ENCODE measurements around the gene RICTOR.
"Not testable (repeated sequence)": the region's sequence is repeated elsewhere in the genome, so short reads cannot be mapped to it uniquely, and the experiment has no call there.

Gene RICTOR

DNA sequence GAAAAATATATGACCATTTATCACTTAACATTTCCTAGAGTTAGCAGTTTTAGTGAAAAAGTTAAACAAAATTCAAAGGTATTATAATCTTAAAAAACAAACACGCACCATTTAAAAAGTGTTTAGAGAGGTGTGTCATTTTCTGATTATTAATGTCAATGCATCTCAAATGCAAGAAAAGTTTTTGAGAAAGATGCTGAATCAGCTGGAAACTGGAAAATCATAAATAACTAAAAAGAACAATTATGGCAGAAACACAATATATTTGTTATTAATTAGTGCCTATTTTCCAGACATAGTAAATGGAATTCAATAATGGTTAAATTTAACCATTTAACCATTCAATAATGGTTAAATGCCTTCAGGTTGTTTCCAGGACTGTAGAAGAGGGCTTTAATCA is 64.9 kb downstream of the RICTOR start:
- DNase-seq = no peak

DNA sequence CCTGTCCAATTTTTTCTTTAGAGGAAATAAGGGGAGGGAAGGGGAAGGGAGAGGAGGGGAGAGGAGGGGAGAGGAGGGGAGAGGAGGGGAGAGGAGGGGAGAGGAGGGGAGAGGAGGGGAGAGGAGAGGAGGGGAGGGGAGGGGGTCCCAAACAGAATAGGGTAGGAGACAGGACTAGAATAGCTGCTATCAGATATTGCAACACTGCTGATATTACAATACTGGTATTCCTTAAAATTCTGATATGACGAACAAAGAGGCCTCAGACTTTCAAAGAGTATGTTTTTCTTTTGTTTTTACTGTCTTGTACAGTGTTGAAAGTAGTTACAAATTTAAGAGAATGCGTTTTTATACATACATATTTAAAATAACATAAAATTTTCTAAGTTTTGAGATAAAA is 67.5 kb downstream of the RICTOR start:
- DNase-seq = no peak

DNA sequence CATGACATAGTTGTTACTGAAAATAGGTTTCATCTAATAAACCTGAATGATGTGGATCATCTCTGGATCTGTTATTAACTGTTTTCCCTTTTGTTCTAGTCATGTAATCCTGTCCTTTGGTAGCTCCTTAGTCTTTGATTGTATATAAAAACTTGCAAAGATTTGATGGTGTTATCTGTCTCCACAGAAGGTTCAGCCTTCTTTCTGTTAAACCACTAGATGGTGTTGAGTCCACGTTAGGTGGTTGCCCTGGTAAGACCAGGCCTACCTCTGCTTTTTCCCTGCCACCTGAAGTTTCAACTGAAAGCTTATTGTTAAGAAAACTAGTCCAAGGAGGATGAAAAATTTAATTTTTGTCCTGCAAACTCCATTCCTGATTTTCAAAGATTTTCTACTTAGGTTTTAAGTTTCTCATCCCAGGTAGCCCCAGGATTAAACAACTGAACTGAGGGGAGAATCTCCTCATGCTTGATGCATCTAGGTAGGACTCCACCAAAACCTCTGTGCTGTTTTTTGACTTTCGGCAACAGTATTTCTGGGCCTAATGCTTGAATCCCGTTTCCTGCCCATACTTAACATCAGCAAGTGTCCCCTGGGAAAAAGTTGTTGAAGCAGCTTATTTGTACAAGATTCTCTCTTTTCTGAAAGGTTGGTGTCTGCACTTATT is 68.5 kb downstream of the RICTOR start:
- DNase-seq = peak in 1 of 5 donors; percentile 4

GRCh38 chr5:39001683-39002082 is 72.5 kb downstream of the RICTOR start:
- no peak for DNase-seq

DNA sequence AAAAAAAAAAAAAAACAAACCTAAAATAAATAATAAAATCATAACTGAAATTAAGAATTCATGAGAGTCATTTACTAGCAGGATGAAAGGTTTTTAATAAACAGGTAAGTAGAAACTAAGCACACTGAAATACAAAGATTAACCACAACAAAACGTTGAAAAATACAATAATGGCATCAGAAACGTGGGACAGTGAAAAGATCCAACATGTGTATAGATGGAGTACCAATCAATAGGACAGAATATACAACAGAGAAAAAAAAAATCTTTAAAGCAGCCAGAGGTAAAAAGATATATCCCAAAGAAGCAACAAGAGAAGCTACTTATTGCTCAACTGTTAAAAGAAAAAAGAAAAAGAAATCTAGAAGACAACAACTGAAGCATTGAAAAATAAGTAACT is 75.2 kb downstream of the RICTOR start:
- DNase-seq = no peak

- no peak for DNase-seq
These were observed 76.6 kb downstream of the RICTOR start for GRCh38 chr5:38997591-38997990.

- DNase-seq = no peak
These were observed 78.1 kb downstream of the RICTOR start for GRCh38 chr5:38996123-38996522.

DNA sequence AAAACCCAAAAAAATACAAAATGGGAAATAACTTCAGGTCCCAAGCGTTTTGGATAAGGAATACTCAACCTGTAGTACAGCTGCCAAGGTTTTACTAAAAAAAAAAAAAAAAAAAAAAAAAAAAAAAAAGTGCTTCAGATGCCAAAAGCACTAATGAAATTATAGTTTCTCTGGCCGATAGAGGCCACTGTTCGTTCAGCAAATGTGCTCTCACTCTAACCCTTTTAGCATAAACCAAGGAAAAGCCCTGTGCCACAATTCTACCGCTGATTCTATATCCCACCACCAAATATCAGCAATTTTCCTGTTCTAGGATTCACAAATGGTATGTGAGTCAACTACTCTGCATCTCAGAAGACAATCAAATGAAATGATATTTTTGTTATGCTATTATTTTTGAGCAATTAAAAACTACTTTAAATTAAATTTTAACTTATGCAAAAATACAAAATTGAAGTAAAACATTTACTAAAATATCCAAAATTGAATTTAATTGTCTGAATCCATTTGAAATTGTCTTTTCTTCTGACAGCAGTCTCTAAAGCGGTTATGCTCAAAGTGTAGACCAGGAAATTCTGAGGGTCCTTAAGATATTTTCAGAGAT is 79.8 kb downstream of the RICTOR start:
- DNase-seq = peak in 3 of 5 donors; percentile 15 to 18 (median 17)

GRCh38 chr5:38989974-38990719 is 84.1 kb downstream of the RICTOR start:
- not testable (repeated sequence) for DNase-seq

DNA sequence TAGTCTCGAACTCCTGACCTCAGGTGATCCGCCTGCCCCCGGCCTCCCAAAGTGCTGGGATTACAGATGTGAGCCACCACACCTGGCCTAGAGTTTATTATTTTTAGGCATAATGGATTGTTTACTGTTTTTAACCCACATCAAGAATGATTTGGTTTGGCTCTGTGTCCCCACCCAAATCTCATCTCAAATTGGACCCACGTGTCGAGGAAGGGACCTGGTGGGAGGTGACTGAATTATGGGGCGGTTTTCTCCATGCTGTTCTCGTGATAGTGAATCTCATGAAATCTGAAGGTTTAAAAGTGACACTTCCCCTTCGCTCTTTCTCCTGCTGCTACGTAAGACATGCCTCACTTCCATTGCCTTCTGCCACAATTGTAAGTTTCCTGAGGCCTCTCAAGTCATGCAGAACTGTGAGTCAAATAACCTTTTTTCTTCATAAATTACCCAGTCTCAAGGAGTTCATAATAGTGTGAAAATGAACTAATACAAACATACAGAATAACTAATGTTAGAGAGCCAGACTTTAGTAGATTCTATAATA is 88.2 kb downstream of the RICTOR start:
- no peak for DNase-seq

DNA sequence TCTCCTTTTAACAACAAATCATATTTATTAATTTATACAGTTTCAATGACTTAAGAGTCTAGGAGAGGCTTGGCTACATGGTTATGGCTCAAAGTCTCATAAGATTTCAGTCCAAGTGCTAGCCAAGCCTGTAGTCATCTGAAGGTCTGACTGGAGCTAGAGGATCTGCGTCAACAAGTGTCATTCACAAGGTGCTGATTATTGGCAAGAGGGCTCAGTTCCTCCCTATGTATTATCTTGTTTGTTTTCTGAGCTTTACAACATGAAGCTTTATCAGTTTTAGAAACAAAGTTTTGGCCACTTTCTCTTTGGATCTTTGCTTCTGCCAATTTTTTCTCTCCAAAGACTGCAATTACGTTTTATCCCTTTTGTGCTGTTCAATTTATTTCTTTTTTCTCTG is 94.7 kb downstream of the RICTOR start:
- no peak for DNase-seq

GRCh38 chr5:38978036-38978435 is 96.2 kb downstream of the RICTOR start:
- no peak for DNase-seq

DNA sequence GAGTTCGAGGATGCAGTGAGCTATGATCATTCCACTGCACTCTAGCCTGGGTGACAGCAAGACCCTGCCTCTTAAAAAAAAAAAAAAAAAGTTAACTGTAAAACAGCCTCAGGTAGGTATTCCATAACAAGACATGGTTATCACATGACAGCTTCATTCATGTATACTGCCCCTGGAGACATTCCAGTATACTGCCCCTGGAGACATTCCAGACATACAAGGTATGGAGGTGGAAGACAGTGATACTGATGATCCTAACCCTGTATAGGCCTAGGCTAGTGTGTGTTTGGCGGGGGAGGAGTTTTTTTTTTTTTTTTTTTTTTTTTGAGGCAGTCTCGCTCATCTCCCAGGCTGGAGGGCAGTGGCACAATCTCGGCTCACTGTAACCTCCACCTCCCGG is 105.5 kb downstream of the RICTOR start:
- no peak for DNase-seq

DNA sequence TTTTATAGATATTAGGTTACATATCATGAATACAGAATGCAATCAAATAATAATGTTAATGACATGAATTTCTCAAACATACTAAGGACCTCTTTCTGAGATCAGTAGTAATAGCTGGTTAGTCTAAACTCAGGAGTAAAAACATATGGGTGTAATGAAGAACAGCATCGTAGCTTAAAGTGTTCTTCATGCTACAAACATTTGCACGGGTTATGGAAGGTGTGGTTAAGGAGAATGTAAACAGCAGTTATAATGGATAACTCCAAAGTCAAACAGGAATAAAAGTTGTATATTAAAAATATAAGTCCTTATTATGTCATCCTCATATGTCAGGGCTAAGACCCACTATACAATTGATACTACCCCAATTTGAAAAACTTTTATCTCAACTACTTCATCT is 112.5 kb downstream of the RICTOR start:
- DNase-seq = no peak

DNA sequence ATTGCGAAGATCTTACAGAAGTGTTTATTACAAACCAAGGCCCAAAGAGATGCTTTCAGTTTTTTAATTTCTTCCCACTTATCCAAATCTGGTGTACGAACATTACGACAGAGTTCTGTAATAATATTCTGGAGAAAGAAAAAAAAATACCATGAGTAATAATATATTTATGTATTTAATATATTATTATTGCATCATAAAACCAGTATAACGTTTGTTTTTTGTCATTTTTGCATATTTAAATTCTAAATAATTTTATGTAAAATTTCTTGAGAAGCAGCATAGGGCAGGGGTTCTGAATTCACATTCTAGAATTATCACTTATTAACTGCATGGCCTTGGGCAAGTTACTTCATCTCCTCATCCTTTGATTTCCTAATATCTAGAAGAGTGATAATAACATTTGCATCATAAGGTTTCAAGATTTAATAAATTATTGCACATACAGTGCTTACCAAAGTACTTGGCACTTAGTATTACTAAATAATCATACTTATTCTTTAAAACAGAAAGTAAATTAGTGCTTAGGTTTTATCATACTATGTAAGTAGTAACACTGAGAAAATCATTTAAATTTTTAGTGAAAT is 120.7 kb downstream of the RICTOR start:
- DNase-seq = no peak

GRCh38 chr5:38948501-38948900 is 125.7 kb downstream of the RICTOR start:
- DNase-seq = no peak

DNA sequence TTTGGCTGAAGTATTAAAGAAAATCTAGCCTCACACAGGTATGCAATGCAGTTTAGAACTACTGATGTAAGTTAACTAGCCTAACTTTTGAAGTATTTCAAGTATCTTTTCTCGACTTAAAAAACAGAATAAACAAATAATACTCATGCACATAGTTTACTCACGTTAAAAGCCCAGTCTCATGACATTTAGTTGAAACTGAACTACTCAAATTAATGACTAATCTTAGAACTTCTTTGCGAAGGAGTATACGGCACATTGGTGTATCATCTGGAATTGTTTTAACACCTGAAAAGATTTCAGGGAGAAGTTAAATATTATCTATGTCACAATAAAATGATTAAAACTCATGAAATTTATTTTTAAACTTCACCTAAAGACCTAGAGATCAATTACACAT is 129.9 kb downstream of the RICTOR start:
- no peak for DNase-seq

GRCh38 chr5:38941912-38942311 is 132.3 kb downstream of the RICTOR start:
- DNase-seq = no peak

DNA sequence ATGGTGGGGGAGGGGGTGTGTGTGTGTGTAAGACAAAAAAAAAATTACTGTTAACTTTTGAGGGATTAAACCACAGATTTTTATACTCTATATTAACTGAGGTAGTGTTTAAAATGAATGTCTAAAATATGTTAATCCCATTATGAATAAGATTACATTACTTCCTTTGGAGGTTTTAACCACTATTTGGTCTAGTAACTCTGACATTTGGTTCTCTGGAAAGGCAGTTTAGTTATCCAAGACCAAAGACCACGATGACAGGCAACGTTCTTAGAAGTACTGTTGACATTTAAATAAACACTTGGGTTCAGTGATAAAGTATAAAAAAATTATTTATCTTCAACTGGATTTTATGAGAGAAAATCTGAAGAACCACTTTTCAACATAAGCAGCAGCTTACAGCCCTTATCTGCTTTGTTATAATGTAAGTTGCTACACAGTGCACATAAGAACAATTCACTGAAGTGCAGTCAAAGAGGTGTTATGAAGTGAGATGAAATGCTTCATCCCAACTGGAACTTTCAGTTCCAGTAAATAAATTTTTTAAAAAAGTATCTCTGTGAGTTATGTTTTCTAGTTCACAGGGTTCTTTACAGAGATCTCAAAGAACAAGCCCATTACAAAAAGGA is 133.9 kb downstream of the RICTOR start:
- DNase-seq = no peak

DNA sequence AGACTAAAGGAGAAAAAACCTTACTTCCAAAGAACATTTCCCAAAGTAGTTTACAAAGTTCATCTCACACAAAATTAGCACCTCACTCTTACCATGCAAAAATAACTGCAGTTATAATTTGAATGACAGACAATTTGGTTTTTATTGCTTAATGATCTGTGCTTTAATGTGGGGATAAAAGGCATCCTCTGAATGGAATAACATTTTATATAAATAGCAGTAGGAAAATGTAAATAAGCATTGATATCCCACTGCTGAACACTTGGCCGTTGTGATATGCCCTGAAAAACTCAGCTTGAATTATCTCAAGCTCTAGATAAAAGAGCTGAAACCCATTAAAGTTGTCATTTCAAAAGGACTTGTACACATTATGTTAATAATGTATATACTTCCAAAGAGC is 135.2 kb downstream of the RICTOR start:
- DNase-seq = no peak

- DNase-seq = no peak
These were observed 135.8 kb downstream of the RICTOR start for GRCh38 chr5:38938424-38938823.

- DNase-seq = no peak
These were observed 137.9 kb downstream of the RICTOR start for GRCh38 chr5:38936269-38936668.

DNA sequence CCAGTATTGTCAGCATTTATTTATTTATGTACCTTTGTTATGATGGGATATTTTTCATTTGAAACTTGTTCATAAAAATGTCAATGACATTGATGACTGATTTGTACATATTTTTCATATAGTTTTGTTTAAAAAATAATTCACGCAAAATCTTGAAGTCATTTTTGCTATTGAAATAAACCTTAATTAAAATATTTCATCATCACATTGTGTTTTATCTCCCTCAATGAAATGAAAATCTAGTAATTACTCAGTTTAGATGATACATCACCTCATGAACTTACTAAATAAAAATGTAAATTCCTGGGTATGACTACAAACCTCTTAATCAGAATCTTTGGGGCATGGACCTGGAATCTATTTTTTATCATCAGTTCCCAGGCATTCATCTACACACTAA is 138.8 kb downstream of the RICTOR start:
- no peak for DNase-seq
